Osteoblast (primary cell): Measurements from ENCODE around the gene TOE1. TPM values are rescaled to one million over a fixed set of nuclear protein-coding genes. Genes with fewer than 3 reads are reported as not detected.

Experiments
- DNase-seq: peaks from one replicate; pipeline ENCODE4 v3.0.0; 2011; ENCODE audit warnings: low spot score, mixed read lengths; ENCODE audit not compliant: insufficient read length; ENCODE audit errors: missing footprints
- H2AFZ ChIP-seq: 2 replicates; pipeline ENCODE4 v1.6.0; 2011; ENCODE audit warnings: mild to moderate bottlenecking, low read length
- H3K27ac ChIP-seq: 2 replicates; pipeline ENCODE4 v1.5.1; 2011; ENCODE audit warnings: mild to moderate bottlenecking, low read depth, low read length, moderate library complexity
- H3K27me3 ChIP-seq: 2 replicates; pipeline ENCODE4 v1.6.0; 2012; ENCODE audit warnings: mild to moderate bottlenecking, control low read depth, inconsistent platforms, low read length, moderate library complexity; ENCODE audit not compliant: insufficient read depth
- H3K36me3 ChIP-seq: 2 replicates; pipeline ENCODE4 v1.5.1; 2011; ENCODE audit warnings: mild to moderate bottlenecking, low read length, control low read depth, moderate library complexity; ENCODE audit not compliant: insufficient read depth
- H3K4me1 ChIP-seq: 2 replicates; pipeline ENCODE4 v1.5.1; 2011; ENCODE audit warnings: mild to moderate bottlenecking, low read length, control low read depth, moderate library complexity; ENCODE audit not compliant: insufficient read depth
- H3K4me2 ChIP-seq: 2 replicates; pipeline ENCODE4 v1.6.0; 2011; ENCODE audit warnings: mild to moderate bottlenecking, low read length; ENCODE audit not compliant: insufficient read depth
- H3K4me3 ChIP-seq: fragments of 200-600 bp; sonication (generic); 3 replicates; pipeline ENCODE4 v1.5.1; 2012; ENCODE audit warnings: mild to moderate bottlenecking, low read length, inconsistent platforms; ENCODE audit not compliant: insufficient read depth
- H3K79me2 ChIP-seq: 2 replicates; pipeline ENCODE4 v1.6.0; 2012; ENCODE audit warnings: mild to moderate bottlenecking, low read length, control low read depth, inconsistent platforms; ENCODE audit not compliant: insufficient read depth
- H3K9me3 ChIP-seq: 2 replicates; pipeline ENCODE4 v1.5.1; 2011; ENCODE audit warnings: low read depth, low read length, control low read depth
- H4K20me1 ChIP-seq: 2 replicates; pipeline ENCODE4 v1.6.0; 2012; ENCODE audit warnings: mild to moderate bottlenecking, low read length, control low read depth; ENCODE audit not compliant: insufficient read depth
- CTCF ChIP-seq: IDR thresholded peaks from 2 replicates; pipeline ENCODE4 v1.5.1; 2011; ENCODE audit warnings: mild to moderate bottlenecking, low read depth, low read length, moderate library complexity; ENCODE audit errors: extremely low read depth
- total RNA-seq: library from RNA; depleted of rRNA; stranded (reverse); fragments of >200 nt; gene quantifications from 2 replicates; pipeline ENCODE4 v1.2.3, GENCODE V29; 2012

Gene TOE1
- total RNA-seq, 1 donor, result 6.5 TPM

GRCh38 chr1:45385302-45385701, 45.3 kb downstream of the TOE1 start:
- no peaks in the 10 kb centered on the region for H3K79me2 ChIP-seq
- H3K36me3 ChIP-seq, result no peaks in the 10 kb centered on the region
- H3K4me1 ChIP-seq, result no peaks in the 10 kb centered on the region
- no peak overlapping the region for H3K4me3 ChIP-seq
- peak; percentile 5 for DNase-seq
- H3K9me3 ChIP-seq, result no peaks in the 10 kb centered on the region
- H3K27ac ChIP-seq, result no peak overlapping the region
- no peaks in the 10 kb centered on the region for H3K27me3 ChIP-seq
- TF ChIP-seq CTCF, result no peak
- no peak overlapping the region for H3K4me2 ChIP-seq
- H4K20me1 ChIP-seq, result no peaks in the 10 kb centered on the region
- no peak overlapping the region for H2AFZ ChIP-seq

GRCh38 chr1:45386219-45386618, 46.2 kb downstream of the TOE1 start:
- H3K4me1 ChIP-seq, result no peaks in the 10 kb centered on the region
- no peak for TF ChIP-seq CTCF
- H3K9me3 ChIP-seq, result no peaks in the 10 kb centered on the region
- H2AFZ ChIP-seq, result no peak overlapping the region
- no peak overlapping the region for H3K4me3 ChIP-seq
- no peaks in the 10 kb centered on the region for H3K27me3 ChIP-seq
- H4K20me1 ChIP-seq, result no peaks in the 10 kb centered on the region
- DNase-seq, result peak; percentile 27
- H3K27ac ChIP-seq, result no peak overlapping the region
- no peak overlapping the region for H3K4me2 ChIP-seq
- H3K79me2 ChIP-seq, result no peaks in the 10 kb centered on the region
- no peaks in the 10 kb centered on the region for H3K36me3 ChIP-seq

Other genes starting within 250 kb of the TOE1 start
- gene ZSWIM5, start 133.6 kb upstream of the TOE1 start, total RNA-seq, result 0.36 and 0.59 TPM in 2 replicates
- gene HPDL, start 13.3 kb upstream of the TOE1 start, total RNA-seq, result 0.36 and 0.59 TPM in 2 replicates
- 13.6 and 14.1 TPM in 2 replicates for gene MUTYH, start 270 bp downstream of the TOE1 start, total RNA-seq
- 5.4 and 6.2 TPM in 2 replicates for gene TESK2, start 151.0 kb downstream of the TOE1 start, total RNA-seq
- 1.8 TPM in 2 replicates for gene CCDC163, start 159.9 kb downstream of the TOE1 start, total RNA-seq
- gene MMACHC, start 160.1 kb downstream of the TOE1 start, total RNA-seq, result 2.9 TPM in 2 replicates
- 249 and 260 TPM in 2 replicates for gene PRDX1, start 181.7 kb downstream of the TOE1 start, total RNA-seq
- gene AKR1A1, start 210.7 kb downstream of the TOE1 start, total RNA-seq, result 129 and 136 TPM in 2 replicates
- 25.9 and 27.5 TPM in 2 replicates for gene NASP, start 243.9 kb downstream of the TOE1 start, total RNA-seq